Left lobe of liver (tissue), 2 donors: ENCODE data around the gene BLOC1S5. TPM values are rescaled to one million over a fixed set of nuclear protein-coding genes. Genes with fewer than 3 reads are reported as not detected.

Source experiments
- ATAC-seq: fragments of 200-7000 bp; cut with Tn5 transposase; one replicate; pipeline ENCODE4 v1.9.1; 2020; ENCODE audit warnings: mild to moderate bottlenecking, moderate library complexity
- DNase-seq: peaks from one replicate; pipeline ENCODE4 v3.0.0-alpha.2; 2020; ENCODE audit warnings: low spot score
- total RNA-seq: library from RNA; stranded (reverse); gene quantifications from one replicate; pipeline ENCODE4 v1.2.1, GENCODE V29; 2021
- donor health status: DM: no; HTN: no; CAD: no; lungs with moderate emphysema.
- donor health status: DM: no; HTN: yes; CAD: no.

BLOC1S5 gene
- total RNA-seq, 1 donor from 2014 or later: 4.9 TPM

GRCh38 chr6:8082954-8083858 is 19.0 kb upstream of the BLOC1S5 start:
- ATAC-seq (no peak), DNase-seq (no peak)

GRCh38 chr6:8082572-8082953 is 18.4 kb upstream of the BLOC1S5 start:
- ATAC-seq: no peak
- no peak for DNase-seq

GRCh38 chr6:8080362-8081151 is 16.4 kb upstream of the BLOC1S5 start:
- DNase-seq (no peak), ATAC-seq (peak; percentile 43)

GRCh38 chr6:8079126-8079525 is 14.9 kb upstream of the BLOC1S5 start:
- ATAC-seq (no peak), DNase-seq (no peak)

GRCh38 chr6:8077991-8078390 is 13.8 kb upstream of the BLOC1S5 start:
- ATAC-seq: no peak

GRCh38 chr6:8075704-8076103 is 11.5 kb upstream of the BLOC1S5 start:
- no peak for DNase-seq
- no peak for ATAC-seq

More at GRCh38 chr6:8077991-8078390, 13.8 kb upstream of the BLOC1S5 start:
- DNase-seq: no peak

GRCh38 chr6:8075185-8075584 is 11.0 kb upstream of the BLOC1S5 start:
- DNase-seq: no peak
- ATAC-seq: no peak

- DNase-seq (no peak), ATAC-seq (peak; percentile 27)
Observed at GRCh38 chr6:8074213-8074612, 10.0 kb upstream of the BLOC1S5 start.

- ATAC-seq (peak; percentile 67), DNase-seq (no peak)
Observed at GRCh38 chr6:8073758-8074157, 9.6 kb upstream of the BLOC1S5 start.

GRCh38 chr6:8070718-8071117 is 6.5 kb upstream of the BLOC1S5 start:
- DNase-seq (no peak), ATAC-seq (no peak)

GRCh38 chr6:8069631-8070284 is 5.6 kb upstream of the BLOC1S5 start:
- no peak for ATAC-seq
- no peak for DNase-seq

- ATAC-seq (no peak), DNase-seq (no peak)
Observed at GRCh38 chr6:8069151-8069550, 5.0 kb upstream of the BLOC1S5 start.

- DNase-seq (no peak), ATAC-seq (no peak)
Observed at GRCh38 chr6:8066108-8066507, 1.9 kb upstream of the BLOC1S5 start.

- ATAC-seq (no peak), DNase-seq (no peak)
Observed at GRCh38 chr6:8065519-8065911, 1.3 kb upstream of the BLOC1S5 start.

GRCh38 chr6:8064638-8065518 is 689 bp upstream of the BLOC1S5 start:
- no peak for DNase-seq
- ATAC-seq: no peak

GRCh38 chr6:8061736-8062135 is 2.5 kb downstream of the BLOC1S5 start:
- ATAC-seq: no peak

GRCh38 chr6:8060346-8060745 is 3.8 kb downstream of the BLOC1S5 start:
- ATAC-seq (no peak), DNase-seq (no peak)

More at GRCh38 chr6:8061736-8062135, 2.5 kb downstream of the BLOC1S5 start:
- DNase-seq: no peak

GRCh38 chr6:8059129-8059528 is 5.1 kb downstream of the BLOC1S5 start:
- ATAC-seq (no peak), DNase-seq (no peak)

GRCh38 chr6:8057793-8058192 is 6.4 kb downstream of the BLOC1S5 start:
- ATAC-seq: no peak
- DNase-seq: no peak

- DNase-seq (no peak), ATAC-seq (no peak)
Observed at GRCh38 chr6:8057263-8057662, 6.9 kb downstream of the BLOC1S5 start.
